ENCODE data around the gene CLMN.

DNA sequence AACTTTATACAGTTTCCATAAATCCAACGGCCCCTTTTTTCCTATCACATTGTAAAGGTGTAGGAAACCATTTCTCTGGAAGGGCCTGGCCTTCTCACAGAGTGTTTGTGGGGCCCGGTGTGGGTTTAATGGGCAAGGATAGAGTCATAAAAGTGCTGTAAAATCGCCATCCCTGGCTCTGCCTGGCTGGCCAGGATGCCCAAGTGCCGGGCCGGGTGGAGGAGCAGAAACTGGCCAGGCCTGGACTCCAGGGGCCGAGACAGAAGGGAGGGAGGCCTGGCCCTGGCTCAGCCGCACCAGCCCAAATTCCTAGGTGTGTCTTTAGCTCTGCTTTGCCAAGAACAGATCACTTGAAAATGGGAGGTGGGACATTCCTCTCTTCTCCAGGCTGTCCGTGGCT is 85.3 kb downstream of the CLMN start:
- TF ChIP-seq POLR2A (IDR thresholded peaks at IDR 0.05; ENCODE audit: low read depth, low read length), result no peak
- no peak for TF ChIP-seq POLR2AphosphoS5 (IDR thresholded peaks at IDR 0.05; ENCODE audit: low read depth, low read length)
- TF ChIP-seq SPI1 (IDR thresholded peaks at IDR 0.05; ENCODE audit: low read depth, low read length), result no peak
- no peak for TF ChIP-seq TAF1 (IDR thresholded peaks at IDR 0.05; ENCODE audit: low read depth, low read length)
- TF ChIP-seq PAX5 (IDR thresholded peaks at IDR 0.05; ENCODE audit: insufficient read depth, low read length, severe bottlenecking), result no peak
- no peak for TF ChIP-seq POU2F2 (IDR thresholded peaks at IDR 0.05; ENCODE audit: low read depth, low read length)

Data from GM12891 (cell line).